K562 (cell line): ENCODE data around the gene ADIPOQ. TPM values are rescaled to one million over a fixed set of nuclear protein-coding genes. Genes with fewer than 3 reads are reported as not detected.
A peak's percentile ranks its signal among the peaks of the same experiment; 100 is the strongest.

Source experiments
- ARID1B ChIP-seq: fragments of 450-650 bp; IDR thresholded peaks from 2 replicates; pipeline ENCODE4 v1.6.1; 2016; ENCODE audit warnings: antibody characterized with exemption, mild to moderate bottlenecking, inconsistent platforms
- ATF7 ChIP-seq: fragments of 450-650 bp; IDR thresholded peaks from 2 replicates; pipeline ENCODE4 v1.7.1; 2014; ENCODE audit warnings: mild to moderate bottlenecking, moderate library complexity
- CBFA2T3 ChIP-seq: fragments of 450-650 bp; IDR thresholded peaks from 2 replicates; pipeline ENCODE4 v1.6.1; 2017
- CREM ChIP-seq: IDR thresholded peaks from 2 replicates; pipeline ENCODE4 v1.6.1; 2014; ENCODE audit warnings: antibody characterized with exemption, low read depth
- DDX20 ChIP-seq: fragments of 450-650 bp; IDR thresholded peaks from 2 replicates; pipeline ENCODE4 v1.6.1; 2016; ENCODE audit warnings: missing genetic modification characterization, low read depth, mild to moderate bottlenecking, missing compliant biosample characterization, moderate library complexity
- DPF2 ChIP-seq: fragments of 450-650 bp; IDR thresholded peaks from 2 replicates; pipeline ENCODE4 v1.6.1; 2016
- ETV5 ChIP-seq: sonication (generic); formaldehyde crosslinking; IDR thresholded peaks from 2 replicates; pipeline ENCODE4 v1.4.0; 2020; ENCODE audit warnings: low read depth, mild to moderate bottlenecking, missing genetic modification reagents
- FOXA3 ChIP-seq, 2 experiments: fragments of 450-650 bp in 1 of 2; sonication (generic) in 1 of 2; formaldehyde crosslinking; IDR thresholded peaks in 1 of 2; conservative IDR thresholded peaks in 1 of 2; 2 replicates each; pipeline versions ENCODE4 v1.4.0 to v1.8.0; 2020 to 2022; ENCODE audit warnings: mild to moderate bottlenecking in 2 of 2, missing genetic modification reagents in 1 of 2
- MECOM ChIP-seq: fragments of 250-450 bp; sonication (Bioruptor Pico); IDR thresholded peaks from 2 replicates; pipeline ENCODE4 v1.8.0; 2022; ENCODE audit warnings: inconsistent platforms
- MTA1 ChIP-seq: fragments of 450-650 bp; IDR thresholded peaks from 2 replicates; pipeline ENCODE4 v1.6.1; 2017; ENCODE audit warnings: borderline replicate concordance
- NCOA1 ChIP-seq: fragments of 450-650 bp; IDR thresholded peaks from 2 replicates; pipeline ENCODE4 v1.6.1; 2016; ENCODE audit warnings: low read depth
- NFATC3 ChIP-seq: fragments of 450-650 bp; IDR thresholded peaks from 2 replicates; pipeline ENCODE4 v1.6.1; 2017; ENCODE audit warnings: mild to moderate bottlenecking
- NFIC ChIP-seq: fragments of 450-650 bp; IDR thresholded peaks from 2 replicates; pipeline ENCODE4 v1.6.1; 2017; ENCODE audit warnings: mild to moderate bottlenecking, inconsistent platforms
- NR2C1 ChIP-seq, 2 experiments: fragments of 450-650 bp; IDR thresholded peaks; 2 replicates each; pipeline ENCODE4 v1.6.1; 2017; ENCODE audit warnings: mild to moderate bottlenecking in 2 of 2, antibody characterized with exemption in 1 of 2, inconsistent platforms in 1 of 2, missing compliant biosample characterization in 1 of 2, missing genetic modification characterization in 1 of 2
- NR4A1 ChIP-seq, 2 experiments: fragments of 250-450 bp in 1 of 2; fragments of 450-650 bp in 1 of 2; sonication (Bioruptor Pico) in 1 of 2; IDR thresholded peaks; 2 replicates each; pipeline versions ENCODE4 v1.4.0 to v1.6.1; 2016 to 2020; ENCODE audit warnings: mild to moderate bottlenecking in 2 of 2, missing compliant biosample characterization in 1 of 2, missing genetic modification characterization in 1 of 2, moderate library complexity in 1 of 2
- PML ChIP-seq: IDR thresholded peaks from 2 replicates; pipeline ENCODE4 v1.6.1; 2012; ENCODE audit warnings: low read length, inconsistent platforms
- POLR2H ChIP-seq: IDR thresholded peaks from 2 replicates; pipeline ENCODE4 v1.6.1; 2016; ENCODE audit warnings: missing genetic modification characterization, low read depth, mild to moderate bottlenecking, control low read depth, missing compliant biosample characterization, moderate library complexity
- RBBP5 ChIP-seq: fragments of 200-600 bp; sonication (generic); IDR thresholded peaks from 2 replicates; pipeline ENCODE4 v1.6.1; 2012; ENCODE audit warnings: borderline replicate concordance, mild to moderate bottlenecking, low read length, control low read depth, inconsistent platforms; ENCODE audit not compliant: insufficient read depth, poor library complexity, severe bottlenecking
- SMAD3 ChIP-seq: fragments of 450-650 bp; formaldehyde crosslinking; conservative IDR thresholded peaks from 2 replicates; pipeline ENCODE4 v1.4.0; 2020; ENCODE audit warnings: mild to moderate bottlenecking
- SMARCE1 ChIP-seq: fragments of 450-650 bp; IDR thresholded peaks from 2 replicates; pipeline ENCODE4 v1.7.1; 2016; ENCODE audit warnings: mild to moderate bottlenecking
- TEAD1 ChIP-seq, 2 experiments: fragments of 450-650 bp in 1 of 2; sonication (generic) in 1 of 2; formaldehyde crosslinking; IDR thresholded peaks; 2 replicates each; pipeline versions ENCODE4 v1.4.0 to v1.8.0; 2020 to 2022; ENCODE audit warnings: mild to moderate bottlenecking in 2 of 2, missing genetic modification reagents in 1 of 2
- TRIM24 ChIP-seq, 2 experiments: fragments of 450-650 bp; IDR thresholded peaks; 2 replicates each; pipeline ENCODE4 v1.6.1; 2016
- ZBTB17 ChIP-seq: fragments of 450-650 bp; formaldehyde crosslinking; IDR thresholded peaks from 2 replicates; pipeline ENCODE4 v1.4.0; 2020; ENCODE audit warnings: mild to moderate bottlenecking
- ZNF212 ChIP-seq: fragments of 450-650 bp; formaldehyde crosslinking; IDR thresholded peaks from 2 replicates; pipeline ENCODE4 v1.4.0; 2020; ENCODE audit warnings: mild to moderate bottlenecking
- ZNF507 ChIP-seq: conservative IDR thresholded peaks from 2 replicates; pipeline ENCODE4 v1.6.1; 2017; ENCODE audit warnings: missing genetic modification characterization, missing compliant biosample characterization
- ZNF79 ChIP-seq: fragments of 250-450 bp; sonication (Bioruptor Pico); IDR thresholded peaks from 2 replicates; pipeline ENCODE4 v1.4.0; 2020; ENCODE audit warnings: low read depth, mild to moderate bottlenecking, moderate library complexity
- polyA plus RNA-seq, 8 experiments: library from polyadenylated mRNA; depleted of rRNA in 4 of 8; stranded (reverse) in 5 of 8; unstranded in 3 of 8; fragments of >200 nt; fragmentation: Nextera tagmentation in 2 of 8; fragmentation: Illumina TruSeq in 1 of 8; extraction: Ambion mirVana in 2 of 8; extraction: Trizol in 1 of 8; gene quantifications; 2 replicates each; pipeline versions ENCODE4 v1.2.1 to v1.2.3, GENCODE V29; 2011 to 2014; ENCODE audit warnings: inconsistent platforms in 1 of 8, missing spikeins in 1 of 8
- total RNA-seq, 7 experiments: library from RNA; depleted of rRNA in 6 of 7; stranded (reverse); fragments of >200 nt in 6 of 7; fragmentation: Illumina TruSeq in 2 of 7; extraction: Trizol in 2 of 7; gene quantifications; 2 replicates each; pipeline versions ENCODE4 v1.2.1 to v1.2.3, GENCODE V29; 2011 to 2021; ENCODE audit warnings: low replicate concordance in 1 of 7
- TF ChIP-seq, protein P1 (sequence below): fragments of 200-800 bp; sonication (Bioruptor generic); IDR thresholded peaks from 2 replicates; pipeline ENCODE4 v1.6.1; 2017; ENCODE audit warnings: missing genetic modification characterization, missing compliant biosample characterization
- TF ChIP-seq, protein P2 (sequence below): fragments of 450-650 bp; IDR thresholded peaks from 2 replicates; pipeline ENCODE4 v1.6.1; 2017; ENCODE audit warnings: mild to moderate bottlenecking, moderate library complexity
- TF ChIP-seq, protein P3 (sequence below): sonication (generic); formaldehyde crosslinking; IDR thresholded peaks from 2 replicates; pipeline ENCODE4 v1.8.0; 2022; ENCODE audit warnings: mild to moderate bottlenecking, missing genetic modification reagents

ADIPOQ gene
- total and polyA plus RNA-seq, 9 of the 15 experiments (the other 6 are each of a cell fraction or from before 2014, with no cell fraction given), result 0.01 to 0.04 (median 0.03) TPM; not detected in 4

DNA sequence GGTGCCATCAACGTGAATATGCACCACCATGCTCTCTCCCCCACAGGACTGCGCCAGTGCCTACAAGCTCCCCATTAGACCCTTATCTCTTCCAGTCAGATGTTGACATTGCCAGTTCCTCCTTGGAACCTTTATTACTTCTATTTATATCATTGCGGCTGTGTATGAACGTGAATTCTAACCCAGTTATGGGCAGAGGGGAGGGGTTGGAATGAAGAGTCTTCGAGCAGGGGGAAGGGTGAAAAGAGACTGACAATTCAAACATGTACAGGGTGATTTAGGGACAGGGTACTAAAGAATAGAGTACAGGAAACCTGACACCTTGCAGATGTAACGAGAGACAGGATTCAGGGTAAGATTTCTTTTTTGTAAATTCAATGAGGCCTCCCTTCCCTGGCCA lies 46.1 kb downstream of the ADIPOQ start (continued):
- TF ChIP-seq, protein P1, sequence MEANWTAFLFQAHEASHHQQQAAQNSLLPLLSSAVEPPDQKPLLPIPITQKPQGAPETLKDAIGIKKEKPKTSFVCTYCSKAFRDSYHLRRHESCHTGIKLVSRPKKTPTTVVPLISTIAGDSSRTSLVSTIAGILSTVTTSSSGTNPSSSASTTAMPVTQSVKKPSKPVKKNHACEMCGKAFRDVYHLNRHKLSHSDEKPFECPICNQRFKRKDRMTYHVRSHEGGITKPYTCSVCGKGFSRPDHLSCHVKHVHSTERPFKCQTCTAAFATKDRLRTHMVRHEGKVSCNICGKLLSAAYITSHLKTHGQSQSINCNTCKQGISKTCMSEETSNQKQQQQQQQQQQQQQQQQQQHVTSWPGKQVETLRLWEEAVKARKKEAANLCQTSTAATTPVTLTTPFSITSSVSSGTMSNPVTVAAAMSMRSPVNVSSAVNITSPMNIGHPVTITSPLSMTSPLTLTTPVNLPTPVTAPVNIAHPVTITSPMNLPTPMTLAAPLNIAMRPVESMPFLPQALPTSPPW (CRISPR knock-in tag), result peak; percentile 69
- TF ChIP-seq RBBP5 (peak; percentile 54), SMARCE1 (peak; percentile 88; the same call in 1 of the 2 replicates), POLR2H (peak; percentile 58; the same call in 1 of the 2 replicates), TEAD1 (CRISPR knock-in tag; IDR thresholded peaks at IDR 0.05) (peak; percentile 44 to 54; a peak in 2 of 4 replicates), FOXA3 (CRISPR knock-in tag; conservative IDR thresholded peaks at IDR 0.05 in 1 of 2, IDR thresholded peaks at IDR 0.05 in 1 of 2) (peak; percentile 93 to 95), ATF7 (peak; percentile 41), ZNF79 (CRISPR knock-in tag) (no peak), CREM (peak; percentile 66; the same call in 1 of the 2 replicates), MECOM (no peak), ZNF212 (CRISPR knock-in tag) (no peak), DPF2 (peak; percentile 85), PML (peak; percentile 80; the same call in 1 of the 2 replicates), NR2C1 (IDR thresholded peaks at IDR 0.05) (0 out of 2 replicates have a peak, but pooled peaks have one; percentile 18), NR2C1 (tag; IDR thresholded peaks at IDR 0.05) (no peak), ARID1B (peak; percentile 92), ZBTB17 (CRISPR knock-in tag) (0 out of 2 replicates have a peak, but pooled peaks have one; percentile 29), ETV5 (peak; percentile 38; the same call in 1 of the 2 replicates), NR4A1 (CRISPR knock-in tag; IDR thresholded peaks at IDR 0.05) (no peak), NR4A1 (tag; IDR thresholded peaks at IDR 0.05) (0 out of 2 replicates have a peak, but pooled peaks have one; percentile 11), DDX20 (no peak), SMAD3 (0 out of 2 replicates have a peak, but pooled peaks have one; percentile 59), NFIC (peak; percentile 44), NFATC3 (0 out of 2 replicates have a peak, but pooled peaks have one; percentile 12), NCOA1 (peak; percentile 62; the same call in 1 of the 2 replicates), ZNF507 (no peak), MTA1 (peak; percentile 72; the same call in 1 of the 2 replicates), TRIM24 (IDR thresholded peaks at IDR 0.05) (peak in 1 of 2 experiments; percentile 37; a peak in 2 of 4 replicates), CBFA2T3 (peak; percentile 88)
- TF ChIP-seq, protein P2, sequence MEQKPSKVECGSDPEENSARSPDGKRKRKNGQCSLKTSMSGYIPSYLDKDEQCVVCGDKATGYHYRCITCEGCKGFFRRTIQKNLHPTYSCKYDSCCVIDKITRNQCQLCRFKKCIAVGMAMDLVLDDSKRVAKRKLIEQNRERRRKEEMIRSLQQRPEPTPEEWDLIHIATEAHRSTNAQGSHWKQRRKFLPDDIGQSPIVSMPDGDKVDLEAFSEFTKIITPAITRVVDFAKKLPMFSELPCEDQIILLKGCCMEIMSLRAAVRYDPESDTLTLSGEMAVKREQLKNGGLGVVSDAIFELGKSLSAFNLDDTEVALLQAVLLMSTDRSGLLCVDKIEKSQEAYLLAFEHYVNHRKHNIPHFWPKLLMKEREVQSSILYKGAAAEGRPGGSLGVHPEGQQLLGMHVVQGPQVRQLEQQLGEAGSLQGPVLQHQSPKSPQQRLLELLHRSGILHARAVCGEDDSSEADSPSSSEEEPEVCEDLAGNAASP, result peak; percentile 69
- TF ChIP-seq, protein P3, sequence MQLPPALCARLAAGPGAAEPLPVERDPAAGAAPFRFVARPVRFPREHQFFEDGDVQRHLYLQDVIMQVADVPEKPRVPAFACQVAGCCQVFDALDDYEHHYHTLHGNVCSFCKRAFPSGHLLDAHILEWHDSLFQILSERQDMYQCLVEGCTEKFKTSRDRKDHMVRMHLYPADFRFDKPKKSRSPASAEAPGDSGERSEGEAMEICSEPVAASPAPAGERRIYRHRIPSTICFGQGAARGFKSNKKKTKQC (CRISPR knock-in tag), result no peak
